Suprapubic skin (tissue), 4 donors: ENCODE data around the gene DPYSL5. TPM values are rescaled to one million over a fixed set of nuclear protein-coding genes. Genes with fewer than 3 reads are reported as not detected.

ENCODE experiments used
- DNase-seq, 2 donors: peaks; one replicate each; pipeline ENCODE4 v3.0.0-alpha.2; 2019; ENCODE audit warnings: low spot score in 2 of 2
- H3K27ac ChIP-seq: fragments of 200-600 bp; sonication (generic); one replicate; pipeline ENCODE4 v1.5.1; 2019
- H3K27me3 ChIP-seq: fragments of 200-600 bp; sonication (generic); one replicate; pipeline ENCODE4 v1.5.1; 2019
- H3K36me3 ChIP-seq: fragments of 200-600 bp; sonication (generic); one replicate; pipeline ENCODE4 v1.5.1; 2019
- H3K4me1 ChIP-seq: fragments of 200-600 bp; sonication (generic); one replicate; pipeline ENCODE4 v1.5.1; 2019
- H3K4me3 ChIP-seq: fragments of 200-600 bp; sonication (generic); one replicate; pipeline ENCODE4 v1.5.1; 2019; ENCODE audit warnings: mild to moderate bottlenecking
- H3K9me3 ChIP-seq: fragments of 200-600 bp; sonication (generic); one replicate; pipeline ENCODE4 v1.5.1; 2019
- CTCF ChIP-seq, 2 donors: fragments of 200-600 bp in 1 of 2; fragments of 450-650 bp in 1 of 2; sonication (generic) in 1 of 2; IDR thresholded peaks; one replicate each; pipeline ENCODE4 v1.5.1; 2016 to 2019; ENCODE audit warnings: antibody characterized with exemption in 2 of 2, mild to moderate bottlenecking in 1 of 2, moderate library complexity in 1 of 2
- EP300 ChIP-seq: sonication (generic); formaldehyde crosslinking; IDR thresholded peaks from one replicate; pipeline ENCODE4 v1.6.1; 2017; ENCODE audit warnings: antibody characterized with exemption
- POLR2A ChIP-seq, 2 donors: fragments of 450-650 bp; IDR thresholded peaks; one replicate each; pipeline ENCODE4 v1.6.1; 2017; ENCODE audit warnings: antibody characterized with exemption in 2 of 2, mild to moderate bottlenecking in 2 of 2, moderate library complexity in 2 of 2
- POLR2AphosphoS5 ChIP-seq, 3 donors: sonication (generic); formaldehyde crosslinking; IDR thresholded peaks; one replicate each; pipeline ENCODE4 v1.6.1; 2017; ENCODE audit warnings: antibody characterized with exemption in 3 of 3
- whole genome bisulfite sequencing: methylation state at CpG from one replicate; pipeline ENCODE4 v1.1.5; 2018; 5-methylcytosine and 5-hydroxymethylcytosine counted together
- total RNA-seq, 4 donors: library from RNA; depleted of rRNA; stranded (reverse); fragments of >200 nt; gene quantifications; one replicate each; pipeline ENCODE4 v1.1.0, GENCODE V29; 2016

The DPYSL5 gene
- total RNA-seq, 4 donors from 2014 or later = not detected

GRCh38 chr2:26950246-26950645 is 102.3 kb downstream of the DPYSL5 start:
- 75% methylated on average over 5 of the region's 5 CpGs for WGBS
- H3K27me3 ChIP-seq = peaks cover 55% of the 10 kb centered on the region
- DNase-seq = no peak

GRCh38 chr2:26951236-26951635 is 103.3 kb downstream of the DPYSL5 start:
- Histone ChIP-seq H3K4me1 (peaks cover 5% of the 10 kb centered on the region), H3K36me3 (no peaks in the 10 kb centered on the region), H3K9me3 (no peaks in the 10 kb centered on the region), H3K27me3 (peaks cover 56% of the 10 kb centered on the region), H3K4me3 (no peak overlapping the region), H3K27ac (no peak overlapping the region)
- 76% methylated on average over 3 of the region's 3 CpGs for WGBS
- TF ChIP-seq CTCF (IDR thresholded peaks at IDR 0.05) (no peak), POLR2AphosphoS5 (IDR thresholded peaks at IDR 0.05) (no peak), EP300 (no peak), POLR2A (IDR thresholded peaks at IDR 0.05) (no peak)
- no peak for DNase-seq

More at GRCh38 chr2:26950246-26950645, 102.3 kb downstream of the DPYSL5 start:
- Histone ChIP-seq H3K9me3 (no peaks in the 10 kb centered on the region), H3K27ac (no peak overlapping the region), H3K36me3 (no peaks in the 10 kb centered on the region), H3K4me3 (no peak overlapping the region), H3K4me1 (peaks cover 5% of the 10 kb centered on the region)
- no peak for TF ChIP-seq EP300
- TF ChIP-seq CTCF (IDR thresholded peaks at IDR 0.05) = no peak
- TF ChIP-seq POLR2A (IDR thresholded peaks at IDR 0.05) = no peak
- no peak for TF ChIP-seq POLR2AphosphoS5 (IDR thresholded peaks at IDR 0.05)

GRCh38 chr2:26952374-26952773 is 104.4 kb downstream of the DPYSL5 start:
- no peak overlapping the region for H3K4me3 ChIP-seq
- DNase-seq = no peak
- WGBS = 67% methylated on average over 4 of the region's 4 CpGs
- H3K27ac ChIP-seq = no peak overlapping the region
- peaks cover 61% of the 10 kb centered on the region for H3K27me3 ChIP-seq
- peaks cover 3% of the 10 kb centered on the region for H3K4me1 ChIP-seq
- TF ChIP-seq CTCF (IDR thresholded peaks at IDR 0.05) (no peak), POLR2AphosphoS5 (IDR thresholded peaks at IDR 0.05) (no peak), EP300 (no peak), POLR2A (IDR thresholded peaks at IDR 0.05) (no peak)
- no peaks in the 10 kb centered on the region for H3K36me3 ChIP-seq
- no peaks in the 10 kb centered on the region for H3K9me3 ChIP-seq

- no peak for DNase-seq
- H3K36me3 ChIP-seq = no peaks in the 10 kb centered on the region
- WGBS = 96% methylated on average over 4 of the region's 4 CpGs
- peaks cover 61% of the 10 kb centered on the region for H3K27me3 ChIP-seq
- H3K9me3 ChIP-seq = no peaks in the 10 kb centered on the region
- H3K27ac ChIP-seq = no peak overlapping the region
- H3K4me3 ChIP-seq = no peak overlapping the region
- H3K4me1 ChIP-seq = no peaks in the 10 kb centered on the region
- no peak for TF ChIP-seq CTCF (IDR thresholded peaks at IDR 0.05)
- no peak for TF ChIP-seq POLR2A (IDR thresholded peaks at IDR 0.05)
- no peak for TF ChIP-seq POLR2AphosphoS5 (IDR thresholded peaks at IDR 0.05)
- no peak for TF ChIP-seq EP300
Measured at GRCh38 chr2:26954135-26954534, 106.2 kb downstream of the DPYSL5 start.

- no peaks in the 10 kb centered on the region for H3K36me3 ChIP-seq
- H3K4me1 ChIP-seq = no peaks in the 10 kb centered on the region
- WGBS = 49% methylated on average over 3 of the region's 3 CpGs
Measured at GRCh38 chr2:26957041-26957440, 109.1 kb downstream of the DPYSL5 start.

More at GRCh38 chr2:26957041-26957440, 109.1 kb downstream of the DPYSL5 start:
- no peak overlapping the region for H3K27ac ChIP-seq
- no peak for TF ChIP-seq POLR2AphosphoS5 (IDR thresholded peaks at IDR 0.05)
- TF ChIP-seq POLR2A (IDR thresholded peaks at IDR 0.05) = no peak
- no peak for TF ChIP-seq CTCF (IDR thresholded peaks at IDR 0.05)
- TF ChIP-seq EP300 = no peak
- H3K9me3 ChIP-seq = no peaks in the 10 kb centered on the region
- H3K4me3 ChIP-seq = no peak overlapping the region
- H3K27me3 ChIP-seq = peaks cover 57% of the 10 kb centered on the region
- DNase-seq = no peak
